Ovary (tissue), 9 donors: ENCODE data around the gene MRPL14. TPM values are rescaled to one million over a fixed set of nuclear protein-coding genes. Genes with fewer than 3 reads are reported as not detected.

Experiments used
- DNase-seq, 5 donors: peaks; one replicate each; pipeline ENCODE4 v3.0.0-alpha.2; 2019 to 2020
- H3K27ac ChIP-seq, 2 donors: fragments of 200-600 bp; one replicate each; pipeline versions ENCODE4 v1.5.1 to v1.8.0; 2019 to 2022
- H3K27me3 ChIP-seq: fragments of 200-600 bp; one replicate; pipeline ENCODE4 v1.8.0; 2022
- H3K36me3 ChIP-seq: fragments of 200-600 bp; sonication (generic); one replicate; pipeline ENCODE4 v1.5.1; 2019
- H3K4me1 ChIP-seq: one replicate; pipeline ENCODE4 v1.8.1; 2013; ENCODE audit warnings: mild to moderate bottlenecking, moderate library complexity; ENCODE audit not compliant: insufficient read depth
- H3K4me3 ChIP-seq: fragments of 200-600 bp; sonication (generic); one replicate; pipeline ENCODE4 v1.5.1; 2017
- H3K9me3 ChIP-seq, 2 donors: fragments of 200-600 bp in 1 of 2; sonication (generic) in 1 of 2; one replicate each; pipeline versions ENCODE4 v1.5.1 to v1.8.1; 2013 to 2019; ENCODE audit warnings: mild to moderate bottlenecking in 1 of 2, moderate library complexity in 1 of 2
- EP300 ChIP-seq: sonication (generic); formaldehyde crosslinking; IDR thresholded peaks from one replicate; pipeline ENCODE4 v1.6.1; 2017; ENCODE audit warnings: antibody characterized with exemption
- POLR2A ChIP-seq: fragments of 450-650 bp; IDR thresholded peaks from one replicate; pipeline ENCODE4 v1.6.1; 2017; ENCODE audit warnings: antibody characterized with exemption, mild to moderate bottlenecking, moderate library complexity
- WGBS, 3 donors: extraction: QIAGEN DNeasy Blood & Tissue Kit in 1 of 3; methylation state at CpG; one replicate each; pipeline versions ENCODE4 v1.1.5 to v1.1.7; 2013 to 2017; 5-methylcytosine and 5-hydroxymethylcytosine counted together
- intact Hi-C, 4 donors: fragments of 100-400 bp; cut with DNase I; formaldehyde crosslinking; loops; one replicate each; pipeline versions ENCODE4 v1.11.0 to v1.15.1; 2022 to 2023
- polyA plus RNA-seq, 2 donors: library from polyadenylated mRNA; stranded (reverse); fragments of 200-250 nt in 1 of 2; fragments of 350-450 nt in 1 of 2; fragmentation: Illumina TruSeq in 1 of 2; extraction: RNeasy Lipid Tissue Mini Kit (QIAGEN cat#74804) in 1 of 2; gene quantifications; one replicate each; pipeline ENCODE4 v1.2.3, GENCODE V29; 2013 to 2014
- total RNA-seq, 7 donors: library from RNA; depleted of rRNA in 2 of 7; stranded (reverse); fragments of >200 nt in 2 of 7; fragmentation: NEBNext Ultra II Directional in 3 of 7; extraction: Animal tissue kit (Norgen Biotek cat#: 25700) in 3 of 7; gene quantifications; one replicate each; pipeline versions ENCODE4 v1.1.0 to v1.2.4, GENCODE V29; 2016 to 2023
- TF ChIP-seq, protein P1 (sequence below), 3 donors: fragments of 450-650 bp in 2 of 3; fragments of 200-600 bp in 1 of 3; IDR thresholded peaks; one replicate each; pipeline versions ENCODE4 v1.5.1 to v1.8.0; 2016 to 2022; ENCODE audit warnings: antibody characterized with exemption in 3 of 3, mild to moderate bottlenecking in 1 of 3
- donor health status: DM: no; HTN: no; CAD: no; lungs with moderate emphysema.
- donor health status: DM: no; HTN: no; CAD: no.
- donor health status: Bipolar disorder and iron deficiency.
- donor health status: DM: yes; HTN: yes; CAD: no.
- donor health status: DM: no; HTN: no; CAD: no.
- donor health status: DM: yes; HTN: yes; CAD: no.

The MRPL14 gene
- total and polyA plus RNA-seq, 9 donors, result 20.8 to 35.9 (median 24.6) TPM

GRCh38 chr6:44063561-44064059, 63.6 kb downstream of the MRPL14 start:
- Histone ChIP-seq H3K9me3 (no peaks in the 10 kb centered on the region), H3K4me3 (no peak overlapping the region), H3K27me3 (no peaks in the 10 kb centered on the region), H3K4me1 (peaks cover 4% of the 10 kb centered on the region), H3K27ac (no peak overlapping the region), H3K36me3 (no peaks in the 10 kb centered on the region)
- WGBS, 3 donors, result 86 to 92% (median 89%) methylated on average over 3 of the region's 3 CpGs
- intact Hi-C loops, result no loop called here
- TF ChIP-seq, protein P1, sequence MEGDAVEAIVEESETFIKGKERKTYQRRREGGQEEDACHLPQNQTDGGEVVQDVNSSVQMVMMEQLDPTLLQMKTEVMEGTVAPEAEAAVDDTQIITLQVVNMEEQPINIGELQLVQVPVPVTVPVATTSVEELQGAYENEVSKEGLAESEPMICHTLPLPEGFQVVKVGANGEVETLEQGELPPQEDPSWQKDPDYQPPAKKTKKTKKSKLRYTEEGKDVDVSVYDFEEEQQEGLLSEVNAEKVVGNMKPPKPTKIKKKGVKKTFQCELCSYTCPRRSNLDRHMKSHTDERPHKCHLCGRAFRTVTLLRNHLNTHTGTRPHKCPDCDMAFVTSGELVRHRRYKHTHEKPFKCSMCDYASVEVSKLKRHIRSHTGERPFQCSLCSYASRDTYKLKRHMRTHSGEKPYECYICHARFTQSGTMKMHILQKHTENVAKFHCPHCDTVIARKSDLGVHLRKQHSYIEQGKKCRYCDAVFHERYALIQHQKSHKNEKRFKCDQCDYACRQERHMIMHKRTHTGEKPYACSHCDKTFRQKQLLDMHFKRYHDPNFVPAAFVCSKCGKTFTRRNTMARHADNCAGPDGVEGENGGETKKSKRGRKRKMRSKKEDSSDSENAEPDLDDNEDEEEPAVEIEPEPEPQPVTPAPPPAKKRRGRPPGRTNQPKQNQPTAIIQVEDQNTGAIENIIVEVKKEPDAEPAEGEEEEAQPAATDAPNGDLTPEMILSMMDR (IDR thresholded peaks at IDR 0.05), result no peak
- no peak for TF ChIP-seq POLR2A
- TF ChIP-seq EP300, result no peak
- no peak for DNase-seq

Other genes with a start within 250 kb of the MRPL14 start
- gene TMEM63B, start 102 bp upstream of the MRPL14 start, total RNA-seq, result 10 to 100 TPM in 6 of 7 donors, 1 to 10 TPM in 1; 7.5 to 20.6 (median 16.5) TPM
- gene TMEM63B, start 102 bp upstream of the MRPL14 start, polyA plus RNA-seq, result 10 to 100 TPM; 11.7 to 25.7 TPM
- under 1 TPM in 3 of 7 donors, not detected in 4; 0.18 to 0.22 (median 0.20) TPM for gene CAPN11, start 31.4 kb upstream of the MRPL14 start, total RNA-seq
- under 1 TPM; 0.17 to 0.38 TPM for gene CAPN11, start 31.4 kb upstream of the MRPL14 start, polyA plus RNA-seq
- gene MYMX, start 89.5 kb upstream of the MRPL14 start, total RNA-seq, result under 1 TPM in 2 of 7 donors, not detected in 5; 0.43 to 0.50 TPM
- under 1 TPM; 0.40 to 0.42 TPM for gene MYMX, start 89.5 kb upstream of the MRPL14 start, polyA plus RNA-seq
- 10 to 100 TPM; 11.2 to 35.4 (median 30.2) TPM for gene SLC29A1, start 96.1 kb upstream of the MRPL14 start, total RNA-seq
- gene SLC29A1, start 96.1 kb upstream of the MRPL14 start, polyA plus RNA-seq, result 10 to 100 TPM; 24.8 to 54.0 TPM
- 1,000 to 10,000 TPM in 6 of 7 donors, 100 to 1,000 TPM in 1; 820 to 1,796 (median 1,051) TPM for gene HSP90AB1, start 119.6 kb upstream of the MRPL14 start, total RNA-seq
- gene HSP90AB1, start 119.6 kb upstream of the MRPL14 start, polyA plus RNA-seq, result 1,000 to 10,000 TPM in 1 of 2 donors, 100 to 1,000 TPM in 1; 972 to 1,905 TPM
- gene SLC35B2, start 130.1 kb upstream of the MRPL14 start, total RNA-seq, result 10 to 100 TPM; 19.7 to 41.0 (median 29.7) TPM
- gene SLC35B2, start 130.1 kb upstream of the MRPL14 start, polyA plus RNA-seq, result 10 to 100 TPM; 21.0 to 23.9 TPM
- 10 to 100 TPM in 2 of 7 donors, 1 to 10 TPM in 5; 2.8 to 93.6 (median 4.9) TPM for gene NFKBIE, start 138.1 kb upstream of the MRPL14 start, total RNA-seq
- 1 to 10 TPM; 2.7 to 6.8 TPM for gene NFKBIE, start 138.1 kb upstream of the MRPL14 start, polyA plus RNA-seq
- gene TMEM151B, start 143.0 kb upstream of the MRPL14 start, total RNA-seq, result under 1 TPM in 4 of 7 donors, not detected in 3; under 0.01 to 0.12 (median 0.05) TPM
- under 1 TPM in 1 of 2 donors, not detected in 1; 0.04 TPM for gene TMEM151B, start 143.0 kb upstream of the MRPL14 start, polyA plus RNA-seq
- gene AARS2, start 185.9 kb upstream of the MRPL14 start, total RNA-seq, result 10 to 100 TPM in 6 of 7 donors, 1 to 10 TPM in 1; 9.2 to 15.5 (median 14.2) TPM
- gene AARS2, start 185.9 kb upstream of the MRPL14 start, polyA plus RNA-seq, result 1 to 10 TPM; 3.0 to 6.9 TPM
- gene SPATS1, start 215.2 kb upstream of the MRPL14 start, total RNA-seq, result 1 to 10 TPM in 1 of 7 donors, under 1 TPM in 2, not detected in 4; 0.25 to 1.4 (median 0.28) TPM
- not detected for gene SPATS1, start 215.2 kb upstream of the MRPL14 start, polyA plus RNA-seq